Heart left ventricle (tissue), 13 donors: ENCODE measurements around the gene HACE1.

Source experiments
- CTCF ChIP-seq, 12 donors: fragments of 200-600 bp; sonication (generic) in 4 of 12; IDR thresholded peaks; one replicate each; pipeline versions ENCODE4 v1.5.0 to v1.8.0; 2018 to 2022; ENCODE audit warnings: antibody characterized with exemption in 12 of 12, mild to moderate bottlenecking in 5 of 12
- POLR2A ChIP-seq, 2 donors: fragments of 450-650 bp; IDR thresholded peaks; one replicate each; pipeline ENCODE4 v1.6.1; 2017; ENCODE audit warnings: antibody characterized with exemption in 2 of 2, mild to moderate bottlenecking in 2 of 2, moderate library complexity in 2 of 2
- donor health status: ischemic (EF 13 %, LVEDD 7.1; RV severe dilation, severe dysfunction).
- donor health status: DM: no; HTN: yes; CAD: no.
- donor health status: DM: no; HTN: no; CAD: no.
- donor health status: ischemic (EF 25% LVEDD 6.9; RV normal size, moderate dysfunction).
- donor health status: ischemic (EF 25% LVEDD 5.7; RV mildly dilated, moderate dysfunction).
- donor health status: ischemic (EF 35%, LVEDD 5.7; RV mildly dilated, moderate dysfunction).
- donor health status: nonischemic (EF 11% LVEDD 7.7; RV severe dilation, severe dysfunction).
- donor health status: DM: yes; HTN: yes; CAD: no.
- donor health status: PGD.
- donor health status: ischemic (EF 29% LVEDD 5.4; RV normal size, mild dysfunction).
- donor health status: nonischemic (EF 23%, LVEDD 6.1; RV moderate dilation, normal function).

- TF ChIP-seq CTCF (IDR thresholded peaks at IDR 0.05) (no peak), POLR2A (IDR thresholded peaks at IDR 0.05) (no peak)
Observed at GRCh38 chr6:104679971-104680370, 179.7 kb downstream of the HACE1 start.
